Measurements from ENCODE around the gene KRTAP19-1.

The KRTAP19-1 gene

GRCh38 chr21:30479259-30479658, 908 bp downstream of the KRTAP19-1 start:
- Histone ChIP-seq H3K4me3 (ENCODE audit: insufficient read depth, low read depth, low read length) (no peak overlapping the region), H3K9me3 (ENCODE audit: control insufficient read depth, low read length) (no peaks in the 10 kb centered on the region), H3K27ac (ENCODE audit: insufficient read depth, low read depth, low read length, poor library complexity, severe bottlenecking) (no peak overlapping the region), H3K27me3 (ENCODE audit: control insufficient read depth, insufficient read depth, low read length, poor library complexity, severe bottlenecking) (no peaks in the 10 kb centered on the region), H3K4me1 (ENCODE audit: control insufficient read depth, insufficient read depth, low read length) (no peaks in the 10 kb centered on the region), H3K36me3 (ENCODE audit: control insufficient read depth, insufficient read depth, low read length) (no peaks in the 10 kb centered on the region)
- WGBS, 2 experiments: 92% methylated on average over 3 of the region's 4 CpGs

- H3K4me1 ChIP-seq (ENCODE audit: control insufficient read depth, insufficient read depth, low read length): no peaks in the 10 kb centered on the region
- H3K27ac ChIP-seq (ENCODE audit: insufficient read depth, low read depth, low read length, poor library complexity, severe bottlenecking): no peak overlapping the region
- no peaks in the 10 kb centered on the region for H3K9me3 ChIP-seq (ENCODE audit: control insufficient read depth, low read length)
- H3K36me3 ChIP-seq (ENCODE audit: control insufficient read depth, insufficient read depth, low read length): no peaks in the 10 kb centered on the region
- WGBS, 2 experiments: 77 to 80% methylated on average over 3 of the region's 3 CpGs
- no peaks in the 10 kb centered on the region for H3K27me3 ChIP-seq (ENCODE audit: control insufficient read depth, insufficient read depth, low read length, poor library complexity, severe bottlenecking)
- H3K4me3 ChIP-seq (ENCODE audit: insufficient read depth, low read depth, low read length): no peak overlapping the region
These were observed 2.2 kb downstream of the KRTAP19-1 start for GRCh38 chr21:30478004-30478403.

GRCh38 chr21:30468900-30469714, 11.1 kb downstream of the KRTAP19-1 start:
- Histone ChIP-seq H3K4me1 (ENCODE audit: control insufficient read depth, insufficient read depth, low read length) (no peaks in the 10 kb centered on the region), H3K4me3 (ENCODE audit: insufficient read depth, low read depth, low read length) (no peak overlapping the region), H3K9me3 (ENCODE audit: control insufficient read depth, low read length) (no peaks in the 10 kb centered on the region), H3K36me3 (ENCODE audit: control insufficient read depth, insufficient read depth, low read length) (no peaks in the 10 kb centered on the region), H3K27me3 (ENCODE audit: control insufficient read depth, insufficient read depth, low read length, poor library complexity, severe bottlenecking) (no peaks in the 10 kb centered on the region), H3K27ac (ENCODE audit: insufficient read depth, low read depth, low read length, poor library complexity, severe bottlenecking) (no peak overlapping the region)
- WGBS, 2 experiments: 94 to 99% methylated on average over 6 of the region's 6 CpGs

- no peak overlapping the region for H3K4me3 ChIP-seq (ENCODE audit: insufficient read depth, low read depth, low read length)
- no peak overlapping the region for H3K27ac ChIP-seq (ENCODE audit: insufficient read depth, low read depth, low read length, poor library complexity, severe bottlenecking)
- no peaks in the 10 kb centered on the region for H3K36me3 ChIP-seq (ENCODE audit: control insufficient read depth, insufficient read depth, low read length)
- H3K9me3 ChIP-seq (ENCODE audit: control insufficient read depth, low read length): no peaks in the 10 kb centered on the region
- WGBS, 2 experiments: 56 to 62% methylated on average over 3 of the region's 3 CpGs
- no peaks in the 10 kb centered on the region for H3K4me1 ChIP-seq (ENCODE audit: control insufficient read depth, insufficient read depth, low read length)
- H3K27me3 ChIP-seq (ENCODE audit: control insufficient read depth, insufficient read depth, low read length, poor library complexity, severe bottlenecking): no peaks in the 10 kb centered on the region
These were observed 16.5 kb downstream of the KRTAP19-1 start for GRCh38 chr21:30463713-30464112.

- 89 to 100% methylated on average over 1 to 3 of the region's 3 CpGs for WGBS, 2 experiments
- Histone ChIP-seq H3K9me3 (ENCODE audit: control insufficient read depth, low read length) (no peaks in the 10 kb centered on the region), H3K4me1 (ENCODE audit: control insufficient read depth, insufficient read depth, low read length) (no peaks in the 10 kb centered on the region), H3K27ac (ENCODE audit: insufficient read depth, low read depth, low read length, poor library complexity, severe bottlenecking) (no peak overlapping the region), H3K27me3 (ENCODE audit: control insufficient read depth, insufficient read depth, low read length, poor library complexity, severe bottlenecking) (no peaks in the 10 kb centered on the region), H3K4me3 (ENCODE audit: insufficient read depth, low read depth, low read length) (no peak overlapping the region), H3K36me3 (ENCODE audit: control insufficient read depth, insufficient read depth, low read length) (no peaks in the 10 kb centered on the region)
These were observed 31.7 kb downstream of the KRTAP19-1 start for GRCh38 chr21:30448514-30448913.

- Histone ChIP-seq H3K9me3 (ENCODE audit: control insufficient read depth, low read length) (no peaks in the 10 kb centered on the region), H3K27ac (ENCODE audit: insufficient read depth, low read depth, low read length, poor library complexity, severe bottlenecking) (no peak overlapping the region), H3K27me3 (ENCODE audit: control insufficient read depth, insufficient read depth, low read length, poor library complexity, severe bottlenecking) (no peaks in the 10 kb centered on the region), H3K4me3 (ENCODE audit: insufficient read depth, low read depth, low read length) (no peak overlapping the region), H3K4me1 (ENCODE audit: control insufficient read depth, insufficient read depth, low read length) (no peaks in the 10 kb centered on the region), H3K36me3 (ENCODE audit: control insufficient read depth, insufficient read depth, low read length) (no peaks in the 10 kb centered on the region)
- 82% methylated on average over 4 of the region's 4 CpGs for WGBS, 2 experiments
These were observed 33.1 kb downstream of the KRTAP19-1 start for GRCh38 chr21:30447056-30447455.

- WGBS, 2 experiments: 75 to 88% methylated on average over 1 of the region's 1 CpG
- no peaks in the 10 kb centered on the region for H3K27me3 ChIP-seq (ENCODE audit: control insufficient read depth, insufficient read depth, low read length, poor library complexity, severe bottlenecking)
- H3K4me1 ChIP-seq (ENCODE audit: control insufficient read depth, insufficient read depth, low read length): no peaks in the 10 kb centered on the region
These were observed 36.0 kb downstream of the KRTAP19-1 start for GRCh38 chr21:30444204-30444603.

GRCh38 chr21:30443226-30443625, 36.9 kb downstream of the KRTAP19-1 start:
- H3K27me3 ChIP-seq (ENCODE audit: control insufficient read depth, insufficient read depth, low read length, poor library complexity, severe bottlenecking): no peaks in the 10 kb centered on the region
- H3K9me3 ChIP-seq (ENCODE audit: control insufficient read depth, low read length): no peaks in the 10 kb centered on the region
- no peaks in the 10 kb centered on the region for H3K4me1 ChIP-seq (ENCODE audit: control insufficient read depth, insufficient read depth, low read length)
- H3K36me3 ChIP-seq (ENCODE audit: control insufficient read depth, insufficient read depth, low read length): no peaks in the 10 kb centered on the region
- no peak overlapping the region for H3K4me3 ChIP-seq (ENCODE audit: insufficient read depth, low read depth, low read length)
- no peak overlapping the region for H3K27ac ChIP-seq (ENCODE audit: insufficient read depth, low read depth, low read length, poor library complexity, severe bottlenecking)

More at GRCh38 chr21:30444204-30444603, 36.0 kb downstream of the KRTAP19-1 start:
- Histone ChIP-seq H3K27ac (ENCODE audit: insufficient read depth, low read depth, low read length, poor library complexity, severe bottlenecking) (no peak overlapping the region), H3K4me3 (ENCODE audit: insufficient read depth, low read depth, low read length) (no peak overlapping the region), H3K9me3 (ENCODE audit: control insufficient read depth, low read length) (no peaks in the 10 kb centered on the region), H3K36me3 (ENCODE audit: control insufficient read depth, insufficient read depth, low read length) (no peaks in the 10 kb centered on the region)

GRCh38 chr21:30439975-30440374, 40.2 kb downstream of the KRTAP19-1 start, which contains the start of gene KRTAP15-1:
TSS of gene KRTAP15-1 (plus strand) at chr21:30440275. CDS start at chr21:30440328, 53 bp downstream.
- Histone ChIP-seq H3K4me3 (ENCODE audit: insufficient read depth, low read depth, low read length) (no peak within 1 kb of the TSS), H3K9me3 (ENCODE audit: control insufficient read depth, low read length) (no peaks in the 10 kb centered on the region), H3K4me1 (ENCODE audit: control insufficient read depth, insufficient read depth, low read length) (no peaks in the 10 kb centered on the region), H3K36me3 (ENCODE audit: control insufficient read depth, insufficient read depth, low read length) (no peaks in the 10 kb centered on the region), H3K27me3 (ENCODE audit: control insufficient read depth, insufficient read depth, low read length, poor library complexity, severe bottlenecking) (no peaks in the 10 kb centered on the region), H3K27ac (ENCODE audit: insufficient read depth, low read depth, low read length, poor library complexity, severe bottlenecking) (no peak within 1 kb of the TSS)
- WGBS, 2 experiments: 91 to 95% methylated on average over 5 of the region's 5 CpGs

- Histone ChIP-seq H3K4me3 (ENCODE audit: insufficient read depth, low read depth, low read length) (no peak overlapping the region), H3K4me1 (ENCODE audit: control insufficient read depth, insufficient read depth, low read length) (no peaks in the 10 kb centered on the region), H3K27ac (ENCODE audit: insufficient read depth, low read depth, low read length, poor library complexity, severe bottlenecking) (no peak overlapping the region), H3K9me3 (ENCODE audit: control insufficient read depth, low read length) (no peaks in the 10 kb centered on the region), H3K27me3 (ENCODE audit: control insufficient read depth, insufficient read depth, low read length, poor library complexity, severe bottlenecking) (no peaks in the 10 kb centered on the region), H3K36me3 (ENCODE audit: control insufficient read depth, insufficient read depth, low read length) (no peaks in the 10 kb centered on the region)
- WGBS, 2 experiments: 97 to 100% methylated on average over 1 to 3 of the region's 3 CpGs
These were observed 43.1 kb downstream of the KRTAP19-1 start for GRCh38 chr21:30437010-30437565.

Data from ectodermal cell (in vitro differentiated cells).